Stimulated activated CD8-positive, alpha-beta memory T cell treated with anti-CD3 and anti-CD28 coated beads, Interleukin-15, amount 100 ng/mL, for 24 hours (primary cell): Measurements from ENCODE around the gene TRIOBP.

Source experiments
- DNase-seq: peaks from one replicate; pipeline ENCODE4 v3.0.0-alpha.2; 2020; ENCODE audit warnings: low read depth

TRIOBP gene

GRCh38 chr22:37749226-37749625 is 52.4 kb downstream of the TRIOBP start:
- no peak for DNase-seq

GRCh38 chr22:37749831-37750595 is 53.2 kb downstream of the TRIOBP start:
- DNase-seq, result no peak

DNA sequence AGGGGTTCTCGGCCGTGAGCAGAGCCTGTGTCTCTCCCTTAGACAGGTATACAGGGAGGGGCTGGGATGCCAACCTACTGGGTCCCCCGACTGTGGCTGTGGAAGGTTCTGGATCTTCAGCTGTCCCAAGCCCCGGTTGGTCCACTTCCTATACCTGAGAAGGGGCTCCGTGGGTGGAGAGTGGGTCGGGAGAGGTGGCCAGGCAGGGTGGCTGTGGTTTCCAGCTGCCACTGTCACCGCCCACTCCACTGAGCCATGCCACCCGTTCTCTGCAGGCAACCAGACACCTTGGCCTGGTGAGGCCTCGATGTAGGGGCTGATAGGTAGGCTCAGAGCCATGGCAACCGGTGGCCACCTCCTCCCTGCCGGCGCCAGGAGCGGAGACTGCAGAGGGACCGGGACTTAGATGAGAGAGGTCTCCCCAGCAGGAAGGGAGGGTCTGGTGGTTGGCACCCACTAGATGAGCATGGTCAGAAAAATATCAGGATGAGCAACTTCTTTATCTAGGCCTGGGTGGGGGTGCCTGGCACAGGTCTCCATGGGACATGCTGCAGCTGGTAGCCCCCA is 53.8 kb downstream of the TRIOBP start:
- DNase-seq, result no peak

- DNase-seq, result no peak
These were observed 54.8 kb downstream of the TRIOBP start for GRCh38 chr22:37751449-37752188.

GRCh38 chr22:37752189-37753087 is 55.6 kb downstream of the TRIOBP start:
- no peak for DNase-seq

DNA sequence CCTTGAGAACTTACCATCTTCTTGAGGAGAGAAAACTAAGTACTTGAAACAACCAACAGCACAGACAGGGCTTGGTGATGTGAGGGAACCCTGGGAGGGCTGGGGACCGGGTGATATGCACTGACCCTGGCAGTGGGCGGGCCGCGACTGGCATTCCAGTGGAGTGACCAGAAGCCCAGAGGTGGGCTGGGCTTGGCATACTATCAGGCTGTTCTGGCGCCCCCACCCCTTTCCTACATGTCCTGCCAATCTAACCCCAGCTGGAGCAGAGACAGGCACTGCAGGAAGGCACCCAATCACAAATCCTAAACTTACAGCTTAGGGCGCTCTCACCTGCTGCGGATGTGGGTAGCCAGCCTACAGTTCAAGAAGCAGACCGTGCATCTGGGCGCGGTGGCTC is 56.9 kb downstream of the TRIOBP start:
- DNase-seq, result no peak

DNA sequence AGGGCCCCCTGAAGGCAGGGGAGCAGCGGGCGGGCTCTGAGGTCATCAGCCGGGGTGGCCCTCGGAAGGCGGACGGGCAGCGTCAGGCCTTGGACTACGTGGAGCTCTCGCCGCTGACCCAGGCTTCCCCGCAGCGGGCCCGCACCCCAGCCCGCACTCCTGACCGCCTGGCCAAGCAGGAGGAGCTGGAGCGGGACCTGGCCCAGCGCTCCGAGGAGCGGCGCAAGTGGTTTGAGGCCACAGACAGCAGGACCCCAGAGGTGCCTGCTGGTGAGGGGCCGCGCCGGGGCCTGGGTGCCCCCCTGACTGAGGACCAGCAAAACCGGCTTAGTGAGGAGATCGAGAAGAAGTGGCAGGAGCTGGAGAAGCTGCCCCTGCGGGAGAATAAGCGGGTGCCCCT is 60.8 kb downstream of the TRIOBP start:
- no peak for DNase-seq

DNA sequence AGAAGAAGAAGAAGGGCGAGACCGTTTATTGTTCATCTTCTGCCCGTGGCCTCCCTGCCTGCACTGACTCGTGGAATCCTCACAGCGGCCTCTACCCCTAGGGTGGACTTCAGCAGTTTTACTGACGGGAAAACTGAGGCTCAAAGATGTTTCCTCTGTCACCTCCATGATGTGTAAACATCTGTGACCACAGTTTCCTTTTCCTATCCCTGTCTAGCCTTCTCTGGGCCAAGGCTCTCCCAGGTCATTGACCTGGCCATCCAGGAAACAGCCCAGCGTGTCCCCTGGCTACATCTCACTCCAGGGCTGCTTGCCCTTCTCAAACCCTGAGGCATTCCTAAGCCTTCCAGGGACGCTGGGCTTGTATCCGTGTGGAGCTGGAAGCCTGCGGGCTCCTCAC is 61.8 kb downstream of the TRIOBP start:
- no peak for DNase-seq

- DNase-seq, result no peak
These were observed 62.4 kb downstream of the TRIOBP start for GRCh38 chr22:37759281-37759680.

DNA sequence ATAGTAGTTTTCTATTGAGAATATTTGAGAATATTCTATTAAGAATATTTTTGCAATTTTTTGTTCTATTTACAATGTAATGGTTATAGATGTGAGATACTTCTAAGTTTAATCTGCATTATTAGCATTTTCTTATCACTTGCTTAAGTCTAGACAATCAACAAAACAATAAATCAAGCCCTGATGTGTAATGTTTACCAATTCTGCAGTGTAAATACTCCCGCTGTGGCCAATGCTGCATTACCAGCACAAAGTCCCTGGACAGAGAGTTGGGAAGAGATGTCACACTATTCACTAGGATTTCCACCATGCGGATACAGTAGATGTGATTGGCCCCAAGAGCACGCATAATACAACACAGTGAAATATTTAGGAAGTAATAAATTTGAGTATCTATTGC is 63.3 kb downstream of the TRIOBP start:
- DNase-seq, result no peak

DNA sequence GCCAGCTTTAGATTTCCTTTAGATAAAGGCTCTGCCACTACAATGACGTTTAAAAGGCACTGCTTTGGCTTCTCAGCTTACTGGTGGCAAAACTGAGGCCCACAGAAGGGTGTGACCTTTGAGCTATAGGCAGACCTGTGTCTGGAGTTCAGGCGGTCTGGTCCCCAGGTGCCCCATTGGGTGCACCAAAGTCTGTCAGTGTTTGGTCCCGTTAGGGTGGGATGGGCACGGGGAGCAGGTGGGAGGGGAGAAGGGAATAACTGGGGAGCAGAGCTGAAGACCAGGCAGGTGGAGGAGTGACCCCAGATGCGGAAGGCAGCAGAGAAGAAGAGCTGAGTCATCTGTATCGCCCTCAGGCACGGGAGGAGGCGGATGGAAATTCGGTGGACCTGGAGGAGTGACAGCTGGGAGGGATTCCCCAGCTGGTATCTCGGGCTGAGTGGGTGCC is 65.6 kb downstream of the TRIOBP start:
- DNase-seq, result no peak

DNA sequence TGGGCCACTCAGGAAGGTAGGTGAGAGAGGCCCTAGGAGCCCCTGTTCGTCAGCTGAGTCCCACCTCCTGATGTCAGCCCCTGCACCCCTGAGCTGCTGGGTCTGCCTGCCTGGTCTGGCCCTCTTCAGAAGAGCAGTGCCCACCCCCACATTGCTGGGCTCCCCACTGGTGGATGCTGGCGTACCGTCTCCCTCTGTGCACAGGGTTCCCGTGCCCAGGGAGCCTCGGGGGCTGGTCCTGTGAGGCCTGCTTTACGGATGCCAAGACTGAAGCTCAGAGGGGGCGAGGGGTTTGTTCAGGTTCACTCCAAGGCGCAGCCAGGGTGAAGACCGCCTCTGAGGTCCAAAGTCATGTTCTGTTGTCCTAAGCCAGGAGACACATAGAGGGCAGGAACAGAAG is 66.2 kb downstream of the TRIOBP start:
- DNase-seq, result no peak

- no peak for DNase-seq
These were observed 66.8 kb downstream of the TRIOBP start for GRCh38 chr22:37763652-37764051.

DNA sequence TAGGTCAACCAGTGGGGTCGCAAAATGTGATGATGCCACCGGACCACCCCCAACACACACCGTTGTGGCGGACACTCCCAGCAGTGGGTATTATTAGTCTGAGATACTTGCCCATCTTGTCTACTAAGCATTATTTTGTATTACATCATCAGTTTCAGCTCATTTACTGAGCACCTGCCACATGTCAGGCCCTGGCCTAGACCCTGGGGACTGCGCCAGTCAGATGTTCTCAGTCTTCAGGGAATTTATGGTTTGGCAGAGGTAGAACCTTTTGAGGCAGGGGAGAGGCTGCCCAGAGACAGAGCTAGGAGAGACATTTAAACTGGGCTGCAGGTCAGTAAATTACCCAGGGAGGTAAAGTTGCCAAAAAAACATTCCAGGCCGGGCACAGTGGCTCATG is 67.8 kb downstream of the TRIOBP start:
- DNase-seq, result no peak

DNA sequence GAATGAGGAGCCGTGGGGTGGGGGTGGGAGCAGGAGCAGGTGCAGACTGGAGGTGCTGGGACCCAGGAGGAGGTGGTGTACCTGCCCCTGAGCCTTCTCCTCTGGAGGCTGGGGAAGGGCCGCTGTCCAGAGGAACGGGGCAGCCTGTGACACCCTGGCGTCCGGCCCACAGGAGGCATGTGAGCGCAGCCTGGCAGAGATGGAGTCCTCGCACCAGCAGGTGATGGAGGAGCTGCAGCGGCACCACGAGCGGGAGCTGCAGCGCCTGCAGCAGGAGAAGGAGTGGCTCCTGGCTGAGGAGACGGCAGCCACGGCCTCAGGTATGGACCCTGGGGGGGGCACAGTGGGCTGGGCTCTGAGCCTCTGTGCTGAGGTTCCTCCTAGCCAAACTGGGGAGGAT is 68.7 kb downstream of the TRIOBP start:
- DNase-seq, result no peak

DNA sequence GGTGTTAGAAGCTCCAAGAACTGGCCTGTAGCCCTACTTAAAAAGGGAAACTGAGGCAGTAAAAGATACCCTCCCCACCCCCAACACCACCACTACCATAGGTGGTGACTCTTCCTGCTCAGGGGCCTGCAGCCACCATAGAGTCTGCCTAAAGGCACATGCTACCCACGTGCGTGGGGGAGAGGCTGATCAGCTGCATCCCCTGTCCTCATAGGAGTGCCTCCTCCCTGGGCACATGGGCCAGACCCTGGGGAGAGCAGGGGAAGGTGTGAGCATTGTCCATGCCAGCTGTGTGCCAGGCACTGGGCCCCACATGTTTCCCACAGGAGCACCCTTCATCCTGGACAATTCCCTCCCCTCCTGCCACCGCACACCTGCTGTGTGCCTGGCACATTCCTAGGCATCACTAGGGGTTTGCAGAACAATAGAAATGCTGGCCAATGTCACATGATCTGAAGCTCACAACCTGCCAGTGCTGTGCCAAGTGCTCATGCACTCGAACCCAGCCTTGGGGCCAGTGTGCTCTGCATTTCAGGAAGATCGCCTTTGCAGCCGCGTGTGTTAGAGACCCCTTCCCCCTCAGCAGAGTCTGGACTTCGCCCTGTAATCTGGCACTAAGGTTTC is 69.2 kb downstream of the TRIOBP start:
- no peak for DNase-seq

- no peak for DNase-seq
These were observed 71.4 kb downstream of the TRIOBP start for GRCh38 chr22:37768273-37768672.

- DNase-seq, result no peak
These were observed 72.2 kb downstream of the TRIOBP start for GRCh38 chr22:37769056-37769455.

DNA sequence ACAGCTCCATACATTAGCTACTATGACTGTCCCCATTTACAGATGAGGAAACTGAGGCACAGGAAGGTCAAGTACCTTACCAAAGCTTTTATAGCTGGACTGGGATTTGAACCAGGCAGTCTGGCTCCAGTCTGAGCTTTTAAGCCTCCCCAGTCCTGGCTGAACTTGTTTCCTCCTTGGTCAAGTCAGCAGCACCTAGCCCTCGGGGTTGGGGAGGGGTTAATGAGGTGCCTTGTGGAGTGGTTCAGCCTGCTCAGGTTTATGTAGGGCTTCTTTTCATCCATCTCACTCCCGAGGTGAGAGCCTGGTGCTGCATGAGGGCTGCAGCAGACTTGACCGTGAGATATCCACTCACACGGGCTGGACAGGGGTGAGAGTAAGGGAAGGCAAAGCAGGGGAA is 74.2 kb downstream of the TRIOBP start:
- no peak for DNase-seq

- no peak for DNase-seq
These were observed 75.0 kb downstream of the TRIOBP start for GRCh38 chr22:37771702-37772427.

DNA sequence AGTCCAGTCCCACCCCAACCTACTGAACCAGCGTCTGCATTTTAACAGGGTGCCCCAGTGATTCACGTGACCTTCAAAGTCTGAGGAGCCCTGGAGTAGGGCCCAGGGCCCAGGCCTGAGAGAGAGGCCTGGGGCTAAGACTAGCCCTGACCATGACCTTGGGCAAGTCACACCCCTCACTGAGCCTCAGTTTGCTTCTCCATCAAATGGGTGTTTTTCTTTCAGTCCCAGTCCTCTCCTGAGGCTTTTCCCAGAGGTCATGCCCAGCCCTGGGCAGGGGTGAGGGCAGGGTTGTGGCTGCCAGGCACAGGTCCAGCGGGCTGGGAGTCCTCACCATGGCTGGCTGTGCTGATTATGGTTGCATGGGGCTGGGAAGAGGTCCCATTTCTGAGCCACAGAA is 77.9 kb downstream of the TRIOBP start:
- DNase-seq, result no peak
